ENCODE results near the gene UNC45A. TPM values are rescaled to one million over a fixed set of nuclear protein-coding genes. Genes with fewer than 3 reads are reported as not detected.

The UNC45A gene
- total and polyA plus RNA-seq, 2 of the 4 experiments (the other 2 are of a cell fraction) = 68.9 to 100 TPM

DNA sequence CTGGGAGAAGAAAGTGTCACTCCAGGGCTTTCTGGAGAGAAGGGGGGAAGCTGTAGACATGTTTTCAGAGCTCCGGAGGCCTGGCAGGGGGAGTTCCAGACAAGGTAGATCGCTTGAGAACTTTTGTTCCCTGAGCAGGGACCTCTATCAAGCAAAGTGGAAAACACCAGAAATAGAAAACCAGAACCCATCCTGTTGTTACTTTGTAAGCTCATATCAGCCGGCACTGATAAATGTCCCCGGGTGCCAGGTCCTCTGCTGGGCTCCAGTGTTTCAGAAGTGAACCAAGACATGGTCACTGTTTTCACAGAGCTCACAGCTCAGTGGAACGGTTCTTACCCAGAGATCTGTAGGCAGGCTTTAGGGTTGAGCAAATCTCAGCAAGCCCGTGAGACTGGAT, 16.2 kb upstream of the UNC45A start:
- no peaks in the 10 kb centered on the region for H3K9me3 ChIP-seq (ENCODE audit: control insufficient read depth, insufficient read depth, low read length)
- H4K8ac ChIP-seq (ENCODE audit: low read depth in 2 of 2, low read length in 2 of 2) = no peak overlapping the region
- no peaks in the 10 kb centered on the region for H3K27me3 ChIP-seq (ENCODE audit: control insufficient read depth, insufficient read depth, low read length)
- TF ChIP-seq SMC3 (IDR thresholded peaks at IDR 0.05; ENCODE audit: low read depth, low read length) (no peak), FOS (IDR thresholded peaks at IDR 0.05; ENCODE audit: low read depth, low read length) (no peak), MAZ (IDR thresholded peaks at IDR 0.05; ENCODE audit: borderline replicate concordance, low read depth, low read length) (no peak), POLR2A (IDR thresholded peaks at IDR 0.05; ENCODE audit: low read depth, low read length) (no peak), RAD21 (IDR thresholded peaks at IDR 0.05; ENCODE audit: low read length) (no peak)
- TF ChIP-seq, protein P1, sequence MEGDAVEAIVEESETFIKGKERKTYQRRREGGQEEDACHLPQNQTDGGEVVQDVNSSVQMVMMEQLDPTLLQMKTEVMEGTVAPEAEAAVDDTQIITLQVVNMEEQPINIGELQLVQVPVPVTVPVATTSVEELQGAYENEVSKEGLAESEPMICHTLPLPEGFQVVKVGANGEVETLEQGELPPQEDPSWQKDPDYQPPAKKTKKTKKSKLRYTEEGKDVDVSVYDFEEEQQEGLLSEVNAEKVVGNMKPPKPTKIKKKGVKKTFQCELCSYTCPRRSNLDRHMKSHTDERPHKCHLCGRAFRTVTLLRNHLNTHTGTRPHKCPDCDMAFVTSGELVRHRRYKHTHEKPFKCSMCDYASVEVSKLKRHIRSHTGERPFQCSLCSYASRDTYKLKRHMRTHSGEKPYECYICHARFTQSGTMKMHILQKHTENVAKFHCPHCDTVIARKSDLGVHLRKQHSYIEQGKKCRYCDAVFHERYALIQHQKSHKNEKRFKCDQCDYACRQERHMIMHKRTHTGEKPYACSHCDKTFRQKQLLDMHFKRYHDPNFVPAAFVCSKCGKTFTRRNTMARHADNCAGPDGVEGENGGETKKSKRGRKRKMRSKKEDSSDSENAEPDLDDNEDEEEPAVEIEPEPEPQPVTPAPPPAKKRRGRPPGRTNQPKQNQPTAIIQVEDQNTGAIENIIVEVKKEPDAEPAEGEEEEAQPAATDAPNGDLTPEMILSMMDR (conservative IDR thresholded peaks at IDR 0.05; ENCODE audit: low read depth, low read length) = no peak
- no peaks in the 10 kb centered on the region for H4K20me1 ChIP-seq (ENCODE audit: insufficient read depth, low read length)
- H3K14ac ChIP-seq (replicated peaks; ENCODE audit: low read depth, low read length) = no peak overlapping the region
- ChIA-PET CTCF (interaction anchor here (0.6 kb wide), 1 partner anchor 20 kb away, joined by 4 read pairs; no protein-coding TSS in a partner anchor), POLR2A (ENCODE audit: unreplicated experiment) (interaction anchor here (0.6 kb wide), 1 partner anchor 17 kb away, joined by 6 read pairs; no protein-coding TSS in a partner anchor)
- in situ Hi-C loops (cut with MboI; ENCODE audit: low sequenced_read_pairs) = no loop called here
- H3K4me2 ChIP-seq (ENCODE audit: low read depth, low read length) = no peak overlapping the region
- H2BK15ac ChIP-seq (ENCODE audit: low read depth, low read length) = no peak overlapping the region
- DNase-seq (no peak), ATAC-seq (ENCODE audit: low read depth) (no peak)
- H4K5ac ChIP-seq (ENCODE audit: low read depth, low read length) = no peak overlapping the region
- intact Hi-C loops (cut with micrococcal nuclease) = no loop called here
- H3K9me1 ChIP-seq (ENCODE audit: insufficient read depth, low read length) = peaks cover 3% of the 10 kb centered on the region; the same call in 1 of the 2 replicates
- H4K91ac ChIP-seq (ENCODE audit: insufficient read depth, low read depth, low read length) = no peak overlapping the region
- WGBS, 2 experiments (ENCODE audit: extremely low coverage in 2 of 2, insufficient read length in 1 of 2) = 94% methylated on average over 3 of the region's 6 CpGs; no CpG with 5 or more reads in 1 of the 2 experiments
- H3K36me3 ChIP-seq (ENCODE audit: control insufficient read depth, insufficient read depth, low read length) = peaks cover 27% of the 10 kb centered on the region
- H3K4me3 ChIP-seq (ENCODE audit: insufficient read depth, low read depth, low read length) = no peak overlapping the region
- no peaks in the 10 kb centered on the region for H3K79me1 ChIP-seq (ENCODE audit: low read depth in 1 of 2, low read length in 2 of 2)
- H2AK9ac ChIP-seq (replicated peaks; ENCODE audit: low read depth, low read length, poor library complexity) = no peak overlapping the region
- H3K4ac ChIP-seq (ENCODE audit: low read depth, low read length) = no peak overlapping the region
- H3K4me1 ChIP-seq (ENCODE audit: control insufficient read depth, insufficient read depth, low read length) = peaks cover 10% of the 10 kb centered on the region; the same call in 1 of the 2 replicates
- no peak overlapping the region for H2BK5ac ChIP-seq (ENCODE audit: low read depth, low read length, poor library complexity, severe bottlenecking)
- dilution Hi-C loops (cut with HindIII; ENCODE audit: low sequenced_read_pairs, unreplicated experiment) = no loop called here
- no TSS peak for BruUV-seq (replicated peaks)
- H3K56ac ChIP-seq (ENCODE audit: extremely low read depth, insufficient read depth, low read length) = no peak overlapping the region
- H3K27ac ChIP-seq (ENCODE audit: insufficient read depth, low read length) = no peak overlapping the region
- no peak overlapping the region for H3K18ac ChIP-seq (ENCODE audit: low read depth, low read length)
- no peak overlapping the region for H3K9ac ChIP-seq (ENCODE audit: low read depth, low read length)
- H2AK5ac ChIP-seq (ENCODE audit: low read depth, low read length) = no peak overlapping the region
- H3K23ac ChIP-seq (ENCODE audit: low read depth, low read length) = no peak overlapping the region
- no peak overlapping the region for H2BK20ac ChIP-seq (ENCODE audit: low read depth, low read length)
- no peak overlapping the region for H2BK120ac ChIP-seq (ENCODE audit: low read depth, low read length)
- H2AFZ ChIP-seq (replicated peaks; ENCODE audit: low read length, poor library complexity) = no peak overlapping the region

All from IMR-90 (cell line).